Adipocyte (in vitro differentiated cells): Measurements from ENCODE around the gene SYNPO2.

Experiments
- DNase-seq: peaks from one replicate; pipeline ENCODE4 v3.0.0-alpha.2; 2015; ENCODE audit warnings: low read depth
- H3K27me3 ChIP-seq: replicated peaks from 2 replicates; pipeline ENCODE4 v1.7.0; 2013; ENCODE audit warnings: mild to moderate bottlenecking, low read length, moderate library complexity; ENCODE audit not compliant: control insufficient read depth, insufficient read depth
- H3K36me3 ChIP-seq: 2 replicates; pipeline ENCODE4 v1.7.0; 2013; ENCODE audit warnings: low read length, mild to moderate bottlenecking, moderate library complexity; ENCODE audit not compliant: control insufficient read depth, insufficient read depth, severe bottlenecking
- H3K4me1 ChIP-seq: 2 replicates; pipeline ENCODE4 v1.7.0; 2013; ENCODE audit warnings: mild to moderate bottlenecking, low read length, moderate library complexity; ENCODE audit not compliant: control insufficient read depth, insufficient read depth
- H3K4me3 ChIP-seq: 2 replicates; pipeline ENCODE4 v1.7.0; 2013; ENCODE audit warnings: mild to moderate bottlenecking, low read length, moderate library complexity
- H3K9ac ChIP-seq: 2 replicates; pipeline ENCODE4 v1.7.0; 2013; ENCODE audit warnings: mild to moderate bottlenecking, low read length, moderate library complexity
- H3K9me3 ChIP-seq: 2 replicates; pipeline ENCODE4 v1.7.0; 2013; ENCODE audit warnings: mild to moderate bottlenecking, low read length, moderate library complexity; ENCODE audit not compliant: control insufficient read depth

The SYNPO2 gene

DNA sequence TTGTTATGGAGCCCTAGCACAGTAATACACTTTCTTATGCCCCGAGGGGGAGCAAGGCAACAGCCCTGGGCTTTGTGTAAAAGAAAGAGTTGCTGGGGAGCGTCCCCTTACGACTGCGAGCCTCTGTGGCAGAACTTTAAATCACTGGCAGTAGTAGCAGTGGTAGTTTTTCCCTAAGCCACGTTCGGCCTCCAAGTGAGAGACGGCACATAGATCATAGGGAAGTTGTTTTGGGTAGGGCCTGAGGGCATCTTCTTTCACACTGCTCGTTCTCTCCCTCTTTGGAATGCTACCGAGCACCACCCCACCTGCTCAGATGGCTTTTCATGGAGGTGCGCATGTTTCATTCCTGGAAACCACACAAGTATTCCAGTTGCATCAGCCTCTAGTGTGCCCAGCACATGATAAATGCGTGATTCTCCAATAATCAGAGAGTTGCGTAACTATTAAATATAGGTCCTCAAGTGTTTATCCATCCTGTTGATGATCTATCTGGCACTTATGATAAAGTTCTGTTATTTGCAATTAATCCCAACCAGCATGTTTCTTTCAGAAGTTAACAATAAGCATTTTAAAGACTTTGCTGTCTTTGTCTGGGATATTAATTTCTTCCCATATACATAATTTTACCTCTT lies 7.0 kb upstream of the SYNPO2 start:
- Histone ChIP-seq H3K36me3 (no peaks in the 10 kb centered on the region), H3K9me3 (no peaks in the 10 kb centered on the region), H3K4me3 (no peak overlapping the region), H3K4me1 (no peaks in the 10 kb centered on the region), H3K9ac (no peak overlapping the region), H3K27me3 (peaks cover 3% of the 10 kb centered on the region)
- DNase-seq = no peak

DNA sequence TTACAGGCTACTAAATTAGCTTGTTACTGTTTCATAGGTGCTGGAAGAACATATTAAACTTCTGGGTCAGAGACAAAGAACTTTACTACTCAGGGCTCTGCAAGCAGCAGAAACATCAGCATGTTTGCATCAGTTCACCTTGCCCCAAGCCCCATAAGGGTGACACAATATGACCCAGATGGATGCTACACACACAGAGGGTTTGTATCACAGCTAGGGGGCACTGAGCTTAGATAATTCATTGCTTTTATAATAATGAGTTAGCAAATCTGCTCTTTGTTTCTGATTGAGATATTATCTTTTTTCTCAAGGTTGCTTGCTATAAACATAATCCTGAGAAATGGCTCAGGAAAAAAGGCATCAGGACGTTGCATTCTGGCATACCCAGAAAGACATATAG lies 4.8 kb upstream of the SYNPO2 start:
- Histone ChIP-seq H3K27me3 (peaks cover 3% of the 10 kb centered on the region), H3K36me3 (no peaks in the 10 kb centered on the region), H3K4me1 (peaks cover under 1% of the 10 kb centered on the region), H3K9me3 (no peaks in the 10 kb centered on the region), H3K9ac (no peak overlapping the region), H3K4me3 (no peak overlapping the region)
- DNase-seq = no peak

DNA sequence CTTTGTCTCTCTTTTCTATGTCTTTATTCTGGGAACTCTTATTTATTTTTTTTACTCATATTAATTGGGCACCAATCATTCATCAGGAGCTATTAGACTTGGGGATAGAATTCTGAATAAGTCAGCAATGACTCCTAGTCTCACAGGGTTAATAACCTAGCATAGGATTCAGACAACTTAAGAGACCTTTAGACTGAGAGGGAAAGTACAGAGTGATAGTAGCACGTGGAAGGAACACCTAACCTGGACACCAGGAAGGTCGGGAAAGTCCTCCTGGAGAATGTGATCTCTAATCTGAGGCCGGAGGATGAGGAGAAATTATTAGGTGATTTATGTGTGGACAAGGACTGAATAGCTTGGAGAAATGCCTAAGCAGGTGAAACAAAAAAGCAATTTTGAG lies 3.9 kb upstream of the SYNPO2 start:
- DNase-seq = no peak
- peaks cover 7% of the 10 kb centered on the region for H3K4me1 ChIP-seq
- no peak overlapping the region for H3K4me3 ChIP-seq
- H3K27me3 ChIP-seq = no peaks in the 10 kb centered on the region
- H3K36me3 ChIP-seq = no peaks in the 10 kb centered on the region
- no peak overlapping the region for H3K9ac ChIP-seq
- H3K9me3 ChIP-seq = no peaks in the 10 kb centered on the region

DNA sequence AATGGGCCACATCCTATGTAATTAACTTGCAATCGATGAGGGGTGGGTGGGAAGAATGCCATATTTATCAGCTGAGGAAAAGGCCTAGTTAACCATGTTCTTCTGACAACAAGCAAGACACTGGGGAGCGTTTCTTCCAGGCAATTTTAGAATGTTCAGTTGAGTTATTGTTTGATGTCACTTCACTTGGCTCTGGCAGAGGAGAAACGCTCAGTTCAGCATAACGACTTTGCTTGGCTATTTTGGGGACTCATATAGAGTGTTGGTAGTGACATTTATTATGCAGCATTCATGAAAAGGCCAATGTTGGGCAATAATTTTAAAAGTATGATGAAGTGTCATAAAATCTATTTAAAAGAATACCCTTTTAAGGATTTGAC lies 648 bp downstream of the SYNPO2 start:
- Histone ChIP-seq H3K4me1 (peaks cover 9% of the 10 kb centered on the region), H3K9ac (peak overlapping the region; percentile 68), H3K27me3 (no peaks in the 10 kb centered on the region), H3K36me3 (no peaks in the 10 kb centered on the region), H3K9me3 (no peaks in the 10 kb centered on the region), H3K4me3 (peak overlapping the region; percentile 82)
- DNase-seq = peak; percentile 41

DNA sequence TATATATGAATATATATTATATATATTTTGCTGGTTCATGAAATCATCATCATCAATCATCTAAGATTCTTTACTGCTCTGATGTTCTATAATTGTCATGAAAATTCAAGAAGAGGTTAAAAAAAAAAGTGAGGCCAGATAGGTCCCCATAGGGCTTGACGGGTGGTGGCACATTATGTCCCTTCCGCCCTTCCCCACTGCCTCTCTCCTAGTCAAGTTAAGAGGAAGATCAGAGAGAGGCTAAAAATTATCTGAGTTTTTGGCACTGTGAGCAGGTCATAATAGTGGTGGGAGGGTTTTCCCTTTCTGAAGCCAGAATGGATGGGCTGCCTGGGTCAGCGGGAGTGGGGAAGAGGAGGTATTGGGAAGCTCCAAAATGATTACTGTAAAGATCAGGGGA lies 5.4 kb downstream of the SYNPO2 start:
- peaks cover 13% of the 10 kb centered on the region for H3K4me1 ChIP-seq
- H3K27me3 ChIP-seq = no peaks in the 10 kb centered on the region
- no peak overlapping the region for H3K4me3 ChIP-seq
- no peak overlapping the region for H3K9ac ChIP-seq
- H3K9me3 ChIP-seq = no peaks in the 10 kb centered on the region
- H3K36me3 ChIP-seq = no peaks in the 10 kb centered on the region
- no peak for DNase-seq

DNA sequence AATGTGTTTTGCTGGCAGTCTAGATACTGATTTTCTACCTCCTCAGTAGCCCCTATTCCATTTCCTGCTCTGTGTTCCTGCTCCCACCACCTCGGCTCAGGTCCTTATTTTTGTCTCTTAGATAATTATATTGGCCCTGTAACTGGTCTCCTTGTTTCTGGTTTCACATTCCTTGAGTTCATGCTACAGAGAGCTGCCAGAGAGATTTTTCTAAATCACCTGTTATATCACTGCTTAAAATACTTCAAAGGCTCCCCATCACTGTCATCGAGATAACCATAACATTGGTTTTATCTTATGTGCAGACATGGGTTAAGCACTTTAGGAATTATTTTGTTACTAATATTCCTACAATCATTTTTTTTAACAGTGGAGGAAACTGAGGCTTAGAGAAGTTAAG lies 9.6 kb downstream of the SYNPO2 start:
- DNase-seq = no peak
- Histone ChIP-seq H3K4me3 (no peak overlapping the region), H3K27me3 (no peaks in the 10 kb centered on the region), H3K4me1 (peaks cover 6% of the 10 kb centered on the region), H3K9ac (no peak overlapping the region), H3K36me3 (no peaks in the 10 kb centered on the region), H3K9me3 (no peaks in the 10 kb centered on the region)

DNA sequence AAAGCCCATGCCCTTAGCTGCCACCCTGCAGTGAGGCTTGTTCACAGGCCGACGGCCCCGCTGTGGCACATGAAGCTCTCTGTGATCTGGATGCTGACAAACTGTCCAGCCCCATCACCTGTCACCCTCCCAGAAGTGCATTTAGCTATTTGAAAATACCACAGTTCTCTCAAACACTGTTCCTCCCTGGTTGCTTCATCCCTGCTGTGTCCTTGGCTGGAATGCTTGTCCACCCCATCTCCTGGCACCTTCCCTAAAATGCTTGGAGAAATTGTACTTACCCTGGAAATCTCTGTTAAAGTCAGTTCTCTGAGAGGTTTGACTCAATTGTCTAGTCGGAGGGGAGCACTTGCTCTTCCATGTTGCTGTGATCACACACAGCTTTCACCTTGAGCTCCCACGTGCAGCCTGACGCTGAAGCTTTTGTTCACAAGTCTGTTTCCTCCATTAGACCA lies 10.1 kb downstream of the SYNPO2 start:
- no peak for DNase-seq
- Histone ChIP-seq H3K4me1 (peaks cover 6% of the 10 kb centered on the region), H3K9me3 (no peaks in the 10 kb centered on the region), H3K4me3 (no peak overlapping the region), H3K27me3 (no peaks in the 10 kb centered on the region), H3K36me3 (no peaks in the 10 kb centered on the region), H3K9ac (no peak overlapping the region)

DNA sequence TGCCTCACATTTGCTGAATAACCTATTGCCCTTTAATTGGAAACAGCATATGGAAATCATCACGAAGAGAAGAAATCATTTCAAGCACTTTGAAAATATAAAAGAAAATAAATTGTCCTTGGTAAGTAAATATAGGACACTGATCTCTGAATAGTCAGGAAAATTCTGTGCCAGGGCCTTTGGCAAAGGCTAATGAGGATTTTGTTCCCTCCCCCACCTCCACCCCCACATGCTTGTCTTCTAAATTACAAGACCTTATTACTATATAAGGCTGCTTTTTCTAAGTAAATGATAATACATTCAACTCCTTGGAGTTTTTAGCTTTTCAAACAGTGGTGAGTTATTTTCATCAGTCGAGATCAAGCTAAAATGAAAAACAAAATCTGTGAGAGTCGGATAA lies 15.8 kb downstream of the SYNPO2 start:
- H3K27me3 ChIP-seq = no peaks in the 10 kb centered on the region
- no peak for DNase-seq
- H3K4me3 ChIP-seq = no peak overlapping the region
- no peaks in the 10 kb centered on the region for H3K9me3 ChIP-seq
- no peak overlapping the region for H3K9ac ChIP-seq
- no peaks in the 10 kb centered on the region for H3K36me3 ChIP-seq
- H3K4me1 ChIP-seq = peaks cover 13% of the 10 kb centered on the region

DNA sequence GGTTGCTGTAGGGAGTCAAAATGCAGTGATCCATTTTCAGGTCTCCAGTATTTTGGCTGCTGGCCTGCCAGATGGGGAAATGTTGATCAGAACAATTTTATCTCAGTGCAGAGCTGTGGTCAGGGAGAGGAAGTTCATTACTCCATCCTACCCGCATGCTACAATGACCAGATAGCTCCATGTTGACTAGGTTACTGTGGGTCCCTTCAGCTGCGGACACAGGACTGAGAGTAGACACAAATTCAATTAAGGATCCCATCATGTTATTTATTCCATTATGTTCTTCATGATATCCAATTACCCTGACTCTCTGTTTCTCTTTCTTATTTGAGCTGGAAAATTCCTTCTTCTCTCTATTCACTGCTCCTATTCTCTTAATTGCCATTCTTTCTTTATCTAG lies 16.3 kb downstream of the SYNPO2 start:
- peaks cover 13% of the 10 kb centered on the region for H3K4me1 ChIP-seq
- no peaks in the 10 kb centered on the region for H3K36me3 ChIP-seq
- H3K4me3 ChIP-seq = no peak overlapping the region
- H3K27me3 ChIP-seq = no peaks in the 10 kb centered on the region
- peak; percentile 29 for DNase-seq
- no peaks in the 10 kb centered on the region for H3K9me3 ChIP-seq
- H3K9ac ChIP-seq = no peak overlapping the region

DNA sequence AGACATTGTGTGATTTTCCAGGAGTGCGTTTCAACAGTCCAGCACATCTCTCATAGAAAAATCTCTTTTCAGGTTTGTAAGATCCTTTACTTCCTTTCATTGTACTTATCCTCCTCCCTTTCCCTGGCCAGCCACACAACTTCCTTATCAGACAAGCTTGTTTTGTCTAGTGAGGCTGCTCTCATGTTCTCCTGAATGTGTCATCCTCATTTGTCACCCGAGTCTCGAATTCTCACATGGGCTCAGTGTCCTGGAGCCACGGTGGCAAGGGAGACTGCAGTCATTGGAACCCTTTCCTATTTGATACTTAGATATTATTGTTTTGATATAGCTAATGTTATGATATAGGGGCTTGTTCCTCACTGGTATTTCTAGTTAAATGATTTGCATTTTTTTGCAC lies 16.9 kb downstream of the SYNPO2 start:
- Histone ChIP-seq H3K4me3 (no peak overlapping the region), H3K9ac (no peak overlapping the region), H3K4me1 (peaks cover 13% of the 10 kb centered on the region), H3K9me3 (no peaks in the 10 kb centered on the region), H3K27me3 (no peaks in the 10 kb centered on the region), H3K36me3 (no peaks in the 10 kb centered on the region)
- DNase-seq = no peak

DNA sequence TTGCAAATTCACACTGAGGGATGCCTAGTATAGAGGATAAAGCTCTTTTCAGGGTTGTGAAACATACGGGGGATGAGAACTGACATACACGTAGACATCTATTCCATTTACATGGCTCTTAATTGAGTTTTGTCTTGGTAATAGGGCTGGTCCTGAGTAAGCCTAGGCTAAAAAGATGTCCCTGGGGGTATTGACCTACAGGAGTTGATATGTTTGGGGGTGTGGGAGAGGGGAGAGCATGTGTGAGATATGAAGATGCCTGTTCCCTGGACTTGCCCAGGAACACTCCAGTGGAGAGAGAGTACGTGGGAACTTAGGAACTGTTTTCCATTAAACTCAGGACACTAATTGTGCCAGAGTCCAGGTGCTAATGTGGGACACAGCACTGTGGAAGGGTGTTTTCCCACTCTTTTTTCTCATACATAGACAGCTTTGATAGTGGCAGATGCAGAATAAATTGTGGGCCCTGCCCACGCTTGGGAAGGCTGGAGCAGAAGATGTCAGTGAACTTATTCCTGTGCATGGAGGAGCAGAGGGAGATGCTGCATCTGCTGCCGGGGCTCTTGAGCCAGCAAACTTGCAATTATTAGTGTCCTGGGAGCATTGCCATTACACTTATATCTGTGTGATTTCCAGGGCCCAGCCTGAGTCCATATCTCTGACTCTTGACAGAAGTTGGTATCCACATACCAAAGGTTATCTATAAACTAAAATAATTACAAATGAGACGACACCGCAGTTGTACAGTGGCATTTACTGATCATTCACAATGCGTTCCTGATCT lies 20.7 kb downstream of the SYNPO2 start:
- no peaks in the 10 kb centered on the region for H3K27me3 ChIP-seq

More for the DNA sequence above, 20.7 kb downstream of the SYNPO2 start:
- H3K4me3 ChIP-seq = no peak overlapping the region
- no peak overlapping the region for H3K9ac ChIP-seq
- peaks cover 10% of the 10 kb centered on the region for H3K4me1 ChIP-seq
- DNase-seq = no peak
- no peaks in the 10 kb centered on the region for H3K9me3 ChIP-seq
- no peaks in the 10 kb centered on the region for H3K36me3 ChIP-seq
